A549 (cell line): Measurements from ENCODE around the gene BMI1.

Source experiments
- CTCF ChIP-seq: fragments of >200 bp; sonication (Bioruptor Twin); formaldehyde crosslinking; IDR thresholded peaks from 3 replicates; pipeline ENCODE4 v1.5.1; 2016
- E2F6 ChIP-seq: IDR thresholded peaks from 2 replicates; pipeline ENCODE4 v1.6.1; 2012; ENCODE audit warnings: low read depth, borderline replicate concordance
- POLR2A ChIP-seq: IDR thresholded peaks from 2 replicates; pipeline ENCODE4 v1.6.1; 2012; ENCODE audit warnings: mild to moderate bottlenecking, low read length

GRCh38 chr10:22363305-22363704, 42.4 kb downstream of the BMI1 start:
- TF ChIP-seq POLR2A (no peak), E2F6 (no peak), CTCF (no peak)
